COR-L47 (cell line): Measurements from ENCODE around the gene RAB11FIP4.
"Not testable (repeated sequence)": the region's sequence is repeated elsewhere in the genome, so short reads cannot be mapped to it uniquely, and the experiment has no call there.

Source experiments
- DNase-seq: peaks from one replicate; lab custom pipeline; 2025; lab: John Stamatoyannopoulos, UW

RAB11FIP4 gene

DNA sequence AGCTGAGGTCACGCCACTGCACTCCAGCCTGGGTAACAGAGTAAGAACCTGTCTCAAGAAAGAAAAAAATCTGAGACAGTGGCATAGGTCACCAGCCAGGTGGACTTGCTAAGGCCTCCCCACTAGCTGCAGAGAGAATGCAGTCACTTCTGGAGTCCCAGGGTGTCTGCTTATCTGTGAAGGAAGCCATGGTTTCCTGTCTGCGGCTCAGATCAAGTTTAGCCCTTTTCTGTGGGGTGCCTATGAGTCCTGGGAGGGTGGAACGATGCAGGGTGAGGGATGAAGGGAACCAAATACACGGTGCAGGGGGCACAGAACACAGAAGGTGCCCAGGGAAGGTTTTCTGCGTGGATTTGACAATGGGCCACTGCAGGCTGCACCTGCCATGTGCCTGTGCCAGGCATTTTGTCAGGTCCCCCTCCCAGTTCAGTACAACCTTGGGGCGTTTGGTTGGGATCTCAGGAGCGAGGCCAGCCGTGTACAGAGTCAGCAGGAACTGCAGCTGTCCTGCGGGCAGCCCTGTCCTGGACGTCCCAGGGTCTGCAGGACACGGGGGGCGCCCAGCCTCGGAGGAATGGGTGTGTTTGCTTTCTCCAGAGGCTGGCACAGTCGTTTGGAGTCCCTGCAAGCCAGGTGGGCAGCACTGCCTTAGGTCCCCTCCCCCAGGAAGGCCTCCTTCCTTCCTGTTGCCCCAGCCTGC is 41.8 kb downstream of the RAB11FIP4 start:
- DNase-seq = no peak

DNA sequence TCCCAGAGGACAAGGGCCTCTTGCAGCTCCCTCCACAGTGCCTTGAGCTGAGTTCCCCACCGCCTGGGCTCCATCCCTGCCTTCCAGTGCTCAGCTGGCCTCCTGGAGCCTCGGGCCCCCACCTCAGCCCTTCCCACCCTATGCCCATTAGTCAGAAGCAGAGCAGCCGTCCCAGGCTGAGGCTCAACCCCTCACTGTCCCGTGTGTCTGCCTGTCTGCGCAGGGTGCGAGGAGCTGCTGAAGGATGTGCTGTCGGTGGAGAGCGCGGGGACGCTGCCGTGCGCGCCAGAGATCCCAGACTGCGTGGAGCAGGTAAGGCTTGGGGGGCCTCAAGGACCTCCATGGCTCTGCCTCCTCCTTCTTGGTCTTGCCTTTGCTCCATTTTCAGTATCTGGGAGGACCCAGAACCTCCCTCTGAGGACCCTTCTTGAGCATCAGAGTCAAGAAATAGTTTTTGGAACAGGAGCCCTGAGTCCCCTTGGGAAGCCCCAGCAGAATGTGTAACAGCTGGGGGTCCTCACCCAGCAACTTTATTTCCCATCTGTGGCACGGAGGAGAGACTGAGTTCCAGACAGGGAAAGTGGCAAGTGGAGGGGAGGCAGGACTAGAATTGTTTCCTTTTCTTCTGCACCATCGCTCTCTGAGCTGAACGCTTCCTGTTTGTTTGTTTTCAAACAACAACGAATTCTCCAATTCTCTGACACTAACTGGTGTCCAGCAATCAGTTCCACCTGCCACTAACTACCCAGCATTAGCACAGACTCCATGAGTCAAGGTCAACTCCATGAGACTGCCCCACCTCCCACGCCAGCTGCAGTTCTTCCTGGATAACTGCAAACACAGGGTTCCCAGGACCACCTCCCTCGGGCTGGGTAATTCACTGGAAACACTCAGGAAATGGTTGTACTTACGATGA is 42.6 kb downstream of the RAB11FIP4 start:
- no peak for DNase-seq

GRCh38 chr17:31434727-31435050 is 43.2 kb downstream of the RAB11FIP4 start:
- DNase-seq = no peak

GRCh38 chr17:31435581-31435980 is 44.1 kb downstream of the RAB11FIP4 start:
- no peak for DNase-seq

GRCh38 chr17:31437720-31438400 is 46.4 kb downstream of the RAB11FIP4 start:
- DNase-seq = no peak

DNA sequence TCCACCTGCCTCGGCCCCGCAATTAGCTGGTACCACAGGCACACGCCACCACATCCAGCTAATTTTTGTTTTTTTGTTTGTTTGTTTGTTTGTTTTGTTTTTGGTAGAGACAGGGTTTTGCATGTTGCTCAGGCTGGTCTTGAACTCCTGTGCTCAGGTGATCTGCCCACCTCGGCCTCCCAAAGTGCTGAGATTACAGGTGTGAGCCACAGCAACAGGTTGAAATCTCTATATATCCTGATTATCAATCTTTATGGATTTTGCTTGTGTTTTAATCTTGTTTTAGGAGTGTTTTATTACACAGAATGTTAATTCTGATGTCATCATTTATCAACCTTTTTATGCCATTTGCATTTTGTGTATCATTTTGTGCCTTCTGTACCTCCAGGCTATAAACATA is 48.2 kb downstream of the RAB11FIP4 start:
- DNase-seq = no peak

- DNase-seq = no peak
Measured at GRCh38 chr17:31442276-31442675, 50.8 kb downstream of the RAB11FIP4 start.

- not testable (repeated sequence) for DNase-seq
Measured at GRCh38 chr17:31442856-31443255, 51.4 kb downstream of the RAB11FIP4 start.

GRCh38 chr17:31443386-31443785 is 51.9 kb downstream of the RAB11FIP4 start:
- no peak for DNase-seq

GRCh38 chr17:31444026-31444425 is 52.6 kb downstream of the RAB11FIP4 start:
- no peak for DNase-seq

GRCh38 chr17:31446195-31446967 is 54.9 kb downstream of the RAB11FIP4 start:
- DNase-seq = no peak

GRCh38 chr17:31448467-31449077 is 57.1 kb downstream of the RAB11FIP4 start:
- DNase-seq = no peak

DNA sequence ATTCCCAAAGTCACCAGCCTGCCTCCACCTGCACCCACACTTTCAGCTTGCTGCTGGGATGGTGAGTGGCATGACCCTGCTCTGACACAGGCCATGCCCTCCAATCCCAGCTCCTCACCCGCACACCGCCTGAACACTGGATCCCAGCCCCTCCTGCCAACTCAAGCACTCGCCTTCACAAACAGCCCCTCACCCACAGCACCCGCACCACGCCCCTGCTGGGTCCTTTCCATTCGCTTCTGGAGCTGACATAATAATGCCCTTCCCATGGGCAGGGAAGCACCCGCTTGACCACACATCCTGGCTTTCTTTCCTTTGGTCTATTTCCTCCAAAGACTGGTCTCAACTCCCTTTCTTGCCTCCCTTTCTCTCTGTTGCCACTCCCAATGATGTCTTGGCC is 57.6 kb downstream of the RAB11FIP4 start:
- DNase-seq = no peak

DNA sequence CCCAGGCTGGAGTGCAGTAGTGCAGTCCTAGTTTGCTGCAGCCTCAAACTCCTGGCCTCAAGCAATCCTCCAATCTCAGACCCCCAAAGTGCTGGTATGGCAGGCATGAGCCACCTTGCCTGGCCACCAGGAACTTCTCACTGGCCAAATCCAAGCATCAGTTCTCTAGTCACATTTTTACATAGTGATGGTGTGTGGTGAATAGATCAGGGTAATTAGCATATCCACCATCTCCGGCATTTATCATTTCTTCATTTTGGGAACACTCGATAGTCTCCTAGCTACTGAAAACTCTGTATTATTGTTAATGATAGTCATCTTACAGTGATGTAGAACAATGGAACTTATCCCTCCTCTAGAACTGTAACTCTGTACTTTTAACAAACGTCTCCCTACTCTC is 58.3 kb downstream of the RAB11FIP4 start:
- DNase-seq = no peak

- DNase-seq = no peak
Measured at GRCh38 chr17:31452101-31452500, 60.6 kb downstream of the RAB11FIP4 start.

DNA sequence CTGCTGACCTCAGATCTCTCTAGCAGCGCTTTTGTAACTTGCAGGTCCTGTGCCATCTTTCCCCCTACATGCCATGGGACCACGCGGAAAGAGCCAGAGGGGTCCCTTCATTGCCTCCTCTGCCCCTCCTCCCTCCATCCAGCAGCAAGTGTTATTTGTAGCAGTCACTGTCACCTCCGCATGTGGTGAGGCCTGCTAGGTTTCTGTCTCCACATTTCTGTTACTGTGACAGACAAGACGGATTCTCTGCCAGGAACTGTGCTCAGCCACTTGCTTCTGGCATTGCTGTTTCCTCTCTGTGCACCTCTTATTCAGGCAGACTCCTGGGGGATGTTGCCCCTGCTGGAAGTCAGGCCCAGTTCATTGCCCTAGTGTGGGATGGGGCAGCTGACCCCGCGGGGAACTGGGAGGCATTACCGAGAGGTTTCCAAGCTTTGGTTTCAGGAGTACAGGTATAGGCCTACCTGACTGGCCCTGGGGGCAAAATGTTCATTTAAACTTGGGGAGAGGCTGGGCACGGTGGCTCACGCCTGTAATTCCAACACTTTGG is 61.2 kb downstream of the RAB11FIP4 start:
- no peak for DNase-seq

GRCh38 chr17:31453896-31454295 is 62.4 kb downstream of the RAB11FIP4 start:
- no peak for DNase-seq

GRCh38 chr17:31456814-31457213 is 65.3 kb downstream of the RAB11FIP4 start:
- DNase-seq = no peak

- no peak for DNase-seq
Measured at GRCh38 chr17:31457391-31458234, 66.1 kb downstream of the RAB11FIP4 start.

DNA sequence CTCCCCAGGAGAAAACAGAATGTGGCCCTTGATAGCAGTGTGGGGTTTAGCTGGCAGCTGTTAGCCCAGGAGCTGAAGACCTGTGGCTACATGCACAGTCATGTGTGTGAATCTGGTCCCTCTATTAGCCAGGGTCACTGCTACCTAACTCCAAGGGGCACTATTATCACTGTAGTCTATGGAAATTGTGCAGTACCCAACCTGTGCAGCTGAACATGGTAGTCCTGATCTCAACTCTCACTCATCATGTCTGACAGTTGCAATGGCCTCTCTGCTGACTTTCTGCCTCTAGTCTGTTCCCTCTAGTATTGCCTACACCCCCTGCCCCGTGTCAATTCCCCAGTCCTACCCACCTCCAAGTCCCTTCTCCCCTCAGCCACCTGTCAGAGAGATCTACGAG is 67.4 kb downstream of the RAB11FIP4 start:
- DNase-seq = no peak
